ENCODE measurements around the gene SRR.
"Not testable (repeated sequence)": the region's sequence is repeated elsewhere in the genome, so short reads cannot be mapped to it uniquely, and the experiment has no call there.

SRR gene, protein sequence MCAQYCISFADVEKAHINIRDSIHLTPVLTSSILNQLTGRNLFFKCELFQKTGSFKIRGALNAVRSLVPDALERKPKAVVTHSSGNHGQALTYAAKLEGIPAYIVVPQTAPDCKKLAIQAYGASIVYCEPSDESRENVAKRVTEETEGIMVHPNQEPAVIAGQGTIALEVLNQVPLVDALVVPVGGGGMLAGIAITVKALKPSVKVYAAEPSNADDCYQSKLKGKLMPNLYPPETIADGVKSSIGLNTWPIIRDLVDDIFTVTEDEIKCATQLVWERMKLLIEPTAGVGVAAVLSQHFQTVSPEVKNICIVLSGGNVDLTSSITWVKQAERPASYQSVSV

DNA sequence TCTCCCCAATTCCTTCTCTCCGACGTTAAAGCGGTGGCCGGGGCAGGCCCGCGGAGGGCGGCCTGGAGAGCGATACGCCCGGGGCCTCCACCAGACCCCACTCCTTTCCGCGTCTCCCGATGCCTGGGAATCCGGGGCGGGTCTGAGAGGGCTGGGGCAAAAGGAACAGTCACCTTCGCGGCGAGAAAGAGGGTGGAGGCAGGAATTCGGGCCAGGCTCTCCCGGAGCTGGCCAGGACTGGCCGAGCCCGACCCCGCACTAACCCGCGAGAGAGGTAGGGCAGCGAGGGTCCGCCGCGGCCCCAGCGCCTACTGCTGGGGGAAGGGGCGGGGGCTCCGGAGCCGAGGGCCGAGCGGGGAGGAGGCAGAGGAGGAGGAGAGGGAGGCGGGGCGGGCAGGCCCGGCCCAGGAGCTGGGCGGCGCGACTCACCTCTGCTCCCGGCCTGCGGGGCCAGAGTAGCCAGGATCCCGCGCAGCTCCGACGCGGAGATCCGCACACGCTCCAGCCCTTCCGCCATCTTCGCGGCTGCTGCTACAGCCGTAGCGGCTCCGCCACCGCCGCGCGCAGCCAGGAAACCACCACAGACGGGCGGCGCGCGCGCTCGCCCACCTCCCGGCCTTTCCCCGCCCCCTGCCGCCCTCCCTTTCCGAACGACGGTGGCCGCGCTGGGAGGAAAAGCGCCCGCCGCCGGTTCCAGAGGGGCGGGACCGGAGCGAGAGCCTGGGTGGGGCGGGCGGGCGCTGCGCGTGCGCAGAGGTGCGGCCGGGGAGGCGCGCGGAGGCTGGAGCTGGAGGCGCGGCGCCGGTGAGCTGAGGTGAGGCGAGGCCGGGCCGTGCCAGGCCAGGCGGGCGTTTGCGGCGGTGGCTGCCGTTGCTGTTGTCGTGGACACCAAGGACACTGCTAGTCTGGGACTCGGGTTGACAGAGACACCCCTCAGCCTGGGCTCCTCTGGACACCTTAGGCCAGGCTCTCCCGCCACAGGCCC is at the start of gene SRR, which contains the start of gene SMG6:
TSS of gene SRR (plus strand) at position 747 of the 985 bp plus-strand sequence. CDS start 11,611 bp downstream, outside the sequence.
TSS of gene SMG6 (minus strand) at position 582 of the 985 bp plus-strand sequence. CDS start at position 517, 65 bp downstream.
- DNase-seq, result peak; percentile 27

DNA sequence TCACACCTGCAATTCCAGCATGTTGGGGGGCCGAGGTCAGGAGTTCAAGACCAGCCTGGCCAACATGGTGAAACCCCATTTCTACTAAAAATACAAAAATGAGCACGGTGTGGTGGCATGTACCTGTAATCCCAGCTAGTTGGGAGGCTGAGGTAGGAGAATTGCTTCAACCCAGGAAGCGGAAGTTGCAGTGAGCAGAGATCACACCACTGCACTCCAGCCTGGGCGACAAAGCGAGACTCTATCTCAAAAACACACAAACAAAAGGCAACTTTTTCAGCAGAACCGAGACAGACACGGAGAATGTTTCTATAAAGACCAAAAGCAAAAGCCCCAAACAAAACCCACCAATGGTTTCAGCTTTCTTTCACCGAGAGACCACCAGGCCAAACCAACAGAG is 44.9 kb upstream of the SRR start:
- not testable (repeated sequence) for DNase-seq

DNA sequence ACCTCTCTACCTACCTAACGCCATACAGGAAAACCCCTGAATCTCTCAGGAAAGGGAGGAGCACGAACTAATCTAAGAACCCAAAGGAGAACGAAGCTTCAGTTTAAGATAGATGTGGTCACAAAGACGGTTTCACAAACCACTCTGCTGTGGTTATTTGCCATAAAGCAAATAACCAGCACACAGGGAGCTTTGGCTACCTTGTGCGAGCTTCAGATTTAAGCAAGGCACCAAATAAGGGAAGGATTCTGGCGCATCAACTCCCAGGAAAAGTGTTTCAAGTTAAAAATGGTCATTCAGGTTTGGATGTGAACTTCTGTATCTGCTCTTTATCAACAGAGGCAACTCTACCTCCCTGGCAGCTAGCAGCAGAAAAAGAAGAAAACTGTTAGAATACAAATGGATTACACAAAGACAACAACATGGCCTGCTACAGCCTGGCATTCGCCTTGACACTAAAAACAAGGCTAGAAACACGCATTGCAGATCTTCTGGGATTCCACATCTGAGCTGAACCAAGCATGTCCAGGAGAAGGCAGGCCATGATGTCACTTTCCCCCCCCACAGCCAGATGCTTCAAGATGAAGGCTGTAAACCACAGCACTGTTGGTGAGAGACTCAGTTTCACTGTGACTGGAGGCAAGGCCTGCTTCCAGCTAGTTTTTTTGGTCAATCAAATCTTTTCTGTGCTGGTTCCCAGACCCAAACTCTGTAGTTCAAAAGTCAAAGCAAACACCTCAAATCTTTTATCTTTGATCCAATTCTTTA is 43.8 kb upstream of the SRR start:
- no peak for DNase-seq

DNA sequence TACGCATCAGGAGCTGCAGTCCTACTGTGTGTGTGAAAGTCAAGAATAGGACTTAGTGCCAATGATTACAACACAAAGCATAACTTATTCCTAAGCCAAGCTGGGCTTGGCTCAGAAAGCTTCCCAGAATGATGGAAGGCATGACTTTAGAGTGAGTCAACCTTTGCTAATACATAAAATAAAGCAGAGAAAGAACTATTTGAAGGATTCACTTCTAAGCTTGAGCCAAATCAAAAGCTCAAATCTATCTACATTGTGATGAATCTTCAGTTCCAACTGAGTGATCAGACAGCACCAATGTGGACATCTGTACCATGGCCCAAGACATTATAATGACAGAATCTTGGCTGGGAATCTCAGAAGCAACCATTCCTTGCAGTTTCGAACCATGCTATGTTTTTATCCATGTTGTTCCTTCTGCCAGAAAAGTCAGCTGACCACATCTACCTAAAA is 41.6 kb upstream of the SRR start:
- DNase-seq, result no peak

DNA sequence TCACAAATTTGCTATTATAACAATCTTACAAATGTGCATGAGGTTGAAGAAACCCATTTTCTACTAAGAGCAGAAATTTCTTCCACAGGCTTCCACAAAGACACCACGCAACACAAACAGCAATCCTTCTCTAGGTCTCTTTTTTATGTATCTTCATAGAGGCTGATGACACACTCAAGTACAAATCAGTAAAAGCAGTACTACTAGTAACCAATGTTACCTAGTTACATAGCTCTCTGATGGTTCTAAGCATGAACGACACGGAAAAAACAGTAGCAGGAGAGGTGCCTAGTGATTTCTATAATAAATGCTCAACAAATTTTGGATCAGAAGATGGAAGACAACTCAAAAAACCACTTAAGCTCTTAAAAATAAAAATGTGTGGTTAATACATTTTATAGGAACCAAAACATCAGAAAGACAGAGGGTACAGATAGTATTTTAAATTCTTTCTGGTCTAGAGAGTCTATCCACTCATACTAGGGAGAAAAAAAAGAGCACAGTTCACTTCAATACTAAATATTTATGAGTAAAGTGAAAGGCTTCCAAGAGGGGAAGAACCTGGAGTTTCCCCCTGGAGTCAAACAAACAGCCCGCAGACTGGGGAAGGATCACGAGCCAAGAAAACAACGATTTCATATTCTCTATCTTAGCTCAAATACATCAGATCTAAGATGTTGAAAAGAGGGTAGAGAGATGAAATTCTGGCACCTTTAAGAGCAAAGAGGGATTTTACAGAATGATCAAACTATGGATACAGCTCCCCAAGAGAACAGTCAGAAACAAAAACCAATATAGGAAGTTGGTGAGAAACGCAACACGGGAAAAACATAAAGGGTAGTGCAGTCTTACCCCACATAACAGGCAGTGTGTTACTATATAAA is 40.3 kb upstream of the SRR start:
- no peak for DNase-seq

DNA sequence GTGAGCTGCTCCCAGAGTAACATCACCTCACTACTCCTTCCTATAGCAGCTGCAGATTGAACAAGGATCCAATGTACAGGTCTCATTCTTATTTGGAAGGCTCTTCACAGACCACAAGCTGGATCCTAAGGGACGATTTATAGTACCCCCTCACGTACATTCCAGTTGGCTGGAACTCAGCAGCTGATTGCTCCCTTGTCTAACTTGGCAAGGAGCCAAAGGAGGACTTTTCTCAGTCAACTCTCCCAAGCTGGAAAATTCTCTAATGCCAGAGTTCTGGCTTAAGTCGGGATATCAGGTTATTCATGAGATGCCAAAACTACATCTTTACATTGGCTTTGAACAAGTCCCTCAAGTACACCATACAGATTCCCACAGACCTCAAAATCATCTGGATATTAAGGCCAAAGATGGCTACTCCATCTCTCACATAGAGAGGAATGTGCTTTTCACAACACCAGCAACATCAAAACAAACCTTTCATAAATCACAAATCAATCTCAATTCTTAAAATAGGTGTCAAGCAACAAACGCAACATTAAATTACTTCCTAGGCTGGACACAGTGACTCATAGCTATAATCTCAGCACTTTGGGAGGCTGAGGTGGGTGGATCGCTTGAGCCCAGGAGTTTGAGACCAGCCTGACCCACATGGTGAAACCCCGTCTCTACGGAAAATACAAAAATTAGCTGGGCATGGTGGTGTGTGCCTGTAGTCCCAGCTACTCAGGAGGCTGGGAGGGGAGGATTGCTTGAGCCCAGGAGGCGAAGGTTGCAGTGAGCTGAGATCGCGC is 39.5 kb upstream of the SRR start:
- no peak for DNase-seq

DNA sequence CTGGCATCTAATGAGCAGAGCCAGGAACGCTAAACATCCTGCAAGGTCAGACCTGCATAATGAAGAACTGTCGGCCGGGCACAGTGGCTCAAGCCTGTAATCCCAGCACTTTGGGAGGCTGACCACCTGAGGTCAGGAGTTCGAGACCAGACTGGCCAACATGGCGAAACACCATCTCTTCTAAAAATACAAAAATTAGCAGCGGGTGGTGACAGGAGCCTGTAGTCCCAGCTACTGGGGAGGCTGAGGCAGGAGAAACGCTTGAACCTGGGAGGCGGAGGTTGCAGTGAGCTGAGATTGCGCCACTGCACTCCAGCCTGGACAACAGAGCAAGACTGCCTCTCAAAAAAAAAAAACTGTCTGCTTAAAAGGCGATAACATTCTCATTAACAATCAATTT is 38.6 kb upstream of the SRR start:
- DNase-seq, result not testable (repeated sequence)

DNA sequence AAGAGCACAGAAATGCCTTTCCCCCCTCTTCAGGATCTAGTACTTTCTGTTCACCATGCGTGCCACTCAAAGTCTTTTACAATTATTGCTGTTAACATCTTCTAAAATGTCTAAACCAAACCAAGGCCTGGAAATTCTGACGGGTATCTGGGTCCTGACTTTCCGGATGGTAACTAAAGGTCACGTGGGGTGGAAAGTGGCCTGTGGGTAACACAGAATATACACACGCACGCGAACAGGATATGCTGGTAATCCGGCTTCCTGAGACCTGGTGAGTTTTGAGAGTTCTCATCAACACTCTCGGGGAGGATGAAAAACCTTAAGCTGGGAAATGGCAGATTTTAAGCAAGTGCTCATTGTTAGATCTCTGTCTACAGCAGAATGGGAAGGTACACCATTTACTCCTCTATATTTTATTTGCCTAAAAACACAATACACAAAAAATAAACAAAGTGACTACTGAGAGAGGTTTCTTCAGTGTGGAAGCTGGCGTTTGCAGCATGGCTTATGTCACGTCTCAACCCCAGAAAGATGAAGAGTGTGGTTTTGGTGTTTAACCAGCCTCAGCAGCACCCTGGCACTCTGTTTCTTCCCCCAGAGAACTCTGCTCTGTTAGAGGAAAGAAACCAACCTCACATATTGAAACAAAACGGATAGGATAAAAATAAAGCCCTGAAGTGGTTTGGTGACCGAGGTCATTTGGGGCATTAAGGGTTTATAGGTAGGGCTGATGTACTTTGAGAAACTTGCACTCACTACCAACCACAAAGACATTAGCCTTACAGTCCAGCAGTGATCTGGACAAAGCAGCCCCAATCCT is 37.5 kb upstream of the SRR start:
- peak; percentile 53 for DNase-seq

DNA sequence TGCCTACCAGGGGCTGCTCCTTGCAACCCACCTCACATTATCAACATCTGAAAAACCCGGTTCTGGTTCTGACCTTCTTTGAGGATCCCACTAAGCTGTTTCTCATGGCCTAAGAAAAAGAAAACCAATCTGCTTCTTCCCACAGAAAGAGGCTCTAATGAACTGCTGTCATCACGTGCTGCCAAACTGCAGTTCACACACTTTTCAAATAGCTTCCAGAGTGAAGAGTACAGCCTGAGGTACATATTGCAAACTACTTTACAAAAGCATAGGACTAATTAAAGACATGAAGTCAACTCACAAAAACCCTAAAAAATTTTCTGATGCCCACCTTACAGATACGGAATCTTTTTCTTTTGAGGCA is 36.9 kb upstream of the SRR start:
- no peak for DNase-seq

DNA sequence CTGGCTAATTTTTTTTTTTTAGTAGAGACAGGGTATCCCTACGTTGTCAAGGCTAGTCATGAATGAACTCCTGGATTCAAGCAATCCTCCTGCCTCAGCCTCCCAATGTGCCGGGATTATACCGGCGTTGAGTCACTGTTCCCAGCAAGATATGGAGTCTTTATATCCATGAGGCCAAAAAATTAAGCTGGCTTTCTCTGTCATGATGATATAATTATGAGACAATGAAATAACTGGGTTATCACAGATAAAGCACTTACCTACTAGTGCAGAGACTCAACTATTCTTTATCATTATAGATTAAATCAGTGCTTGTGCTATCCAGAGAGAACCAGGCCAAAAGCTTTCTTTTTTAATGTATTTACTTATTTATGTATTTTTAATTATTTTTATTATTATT is 36.4 kb upstream of the SRR start:
- no peak for DNase-seq

DNA sequence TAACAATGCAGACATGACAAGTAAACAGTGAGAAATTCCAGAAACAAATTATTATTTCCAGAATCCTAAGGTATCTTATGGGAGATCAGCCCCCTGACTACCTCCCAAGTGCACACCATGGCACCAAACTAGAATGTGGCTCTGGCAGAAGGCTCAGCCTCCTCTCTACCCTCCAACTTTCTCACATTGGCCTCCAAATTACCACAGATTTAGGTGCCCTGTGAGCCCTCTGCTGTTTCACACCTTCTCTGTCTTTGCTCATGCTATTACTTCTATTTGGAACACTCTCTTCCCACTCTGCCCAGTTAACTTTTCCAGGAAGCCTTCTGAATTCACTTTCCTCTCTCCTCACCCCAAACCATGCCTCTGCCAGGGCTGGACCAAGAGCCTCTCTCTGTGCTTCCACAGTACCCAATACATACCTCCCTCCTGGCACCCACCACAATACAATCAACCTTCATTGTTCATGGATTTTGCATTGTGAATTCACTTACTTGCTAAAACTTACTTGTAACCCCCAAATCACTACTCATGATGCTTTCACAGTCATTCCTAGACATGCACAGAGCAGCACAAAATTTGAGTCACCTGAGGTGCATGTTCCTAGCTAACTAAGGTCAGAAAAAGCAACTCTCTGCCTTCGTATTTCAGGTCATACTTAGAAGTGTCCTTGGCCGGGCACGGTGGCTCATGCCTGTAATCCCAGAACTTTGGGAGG is 31.6 kb upstream of the SRR start:
- no peak for DNase-seq

DNA sequence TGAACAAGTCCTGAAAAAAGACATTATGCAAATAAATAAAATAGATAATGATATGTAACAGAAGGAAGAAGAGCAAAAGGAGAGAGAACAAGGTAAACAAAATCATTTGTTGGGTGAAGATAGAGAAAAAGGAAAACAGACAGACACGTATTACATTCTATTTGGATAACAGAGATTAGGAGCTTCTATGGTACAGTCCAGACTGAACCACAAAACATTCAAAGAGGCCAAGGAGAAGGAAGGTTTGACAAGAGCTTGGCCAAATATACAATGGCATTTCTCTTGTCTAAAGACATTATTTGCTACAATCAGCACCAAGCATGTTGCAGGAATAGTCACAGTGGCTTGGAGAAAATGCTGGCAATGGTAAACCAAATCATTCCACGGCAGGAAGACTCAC is 29.3 kb upstream of the SRR start:
- DNase-seq, result no peak

DNA sequence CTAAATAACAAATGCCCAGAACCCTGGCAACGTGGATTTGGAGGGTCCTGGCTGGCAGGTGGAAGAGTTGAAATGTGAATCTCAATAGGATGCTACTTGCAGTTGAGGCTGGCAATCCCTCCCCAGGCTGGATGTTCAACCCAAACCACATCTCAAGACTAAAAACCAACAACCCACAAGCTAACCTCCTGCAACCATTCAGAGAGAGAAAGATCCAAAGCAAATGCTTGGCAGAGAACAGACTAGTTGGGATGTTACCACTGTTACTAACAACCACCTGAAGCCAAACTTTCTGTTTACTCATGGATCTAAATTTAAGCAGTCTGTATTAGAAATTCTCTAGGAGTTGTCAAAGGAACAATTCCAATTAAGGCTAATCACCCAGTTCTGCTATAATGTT is 28.0 kb upstream of the SRR start:
- DNase-seq, result no peak

DNA sequence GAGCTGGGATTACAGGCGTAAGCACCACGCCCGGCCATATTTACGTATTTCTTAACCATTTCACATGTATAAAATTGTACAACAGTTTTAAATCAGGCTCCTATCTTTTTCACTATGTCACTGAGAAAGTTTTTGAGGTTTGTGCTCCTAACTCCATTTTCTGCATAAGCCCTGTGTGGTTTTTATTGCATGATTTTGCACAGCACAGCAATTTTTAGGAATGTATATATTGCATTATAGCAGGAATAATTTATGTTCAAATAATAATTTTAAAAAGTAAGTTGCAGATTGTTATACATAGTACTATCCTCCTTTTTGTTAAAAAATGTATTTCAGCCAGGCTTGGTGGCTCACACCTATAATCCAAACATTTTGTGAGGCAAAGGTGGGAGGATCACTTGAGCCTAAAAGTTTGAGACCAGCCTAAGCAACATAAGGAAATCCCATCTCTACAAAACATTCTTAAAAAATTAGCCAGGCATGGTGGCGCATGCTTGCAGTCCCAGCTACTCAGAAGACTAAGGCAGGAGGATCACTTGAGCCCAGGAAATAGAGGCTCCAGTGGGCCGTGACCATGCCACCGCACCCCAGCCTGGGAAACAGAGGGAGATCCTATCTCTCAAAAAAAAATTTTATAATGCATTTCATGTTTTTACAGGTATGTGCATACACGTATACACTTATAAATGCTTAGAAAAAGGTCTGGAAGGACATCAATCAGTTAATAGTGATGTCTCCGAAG is 26.1 kb upstream of the SRR start:
- DNase-seq, result no peak

DNA sequence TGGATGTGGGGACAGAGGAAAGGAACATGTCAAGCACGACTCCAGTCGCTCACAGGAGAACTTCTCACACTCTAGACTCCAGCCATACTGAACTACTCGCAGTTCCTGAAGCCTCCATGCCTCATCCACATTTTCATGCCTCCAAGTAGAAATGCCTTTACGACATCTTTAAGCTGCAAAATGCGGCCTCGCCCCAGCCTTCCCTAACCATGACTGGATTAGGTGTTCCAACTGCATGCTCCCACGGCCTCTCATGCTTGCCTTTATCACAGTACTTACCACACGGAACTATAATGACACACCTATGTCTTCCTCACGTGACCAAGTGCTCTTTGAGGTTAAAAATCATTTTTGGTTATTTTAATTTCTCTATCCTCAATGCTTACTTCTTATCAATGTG is 24.0 kb upstream of the SRR start:
- DNase-seq, result no peak

DNA sequence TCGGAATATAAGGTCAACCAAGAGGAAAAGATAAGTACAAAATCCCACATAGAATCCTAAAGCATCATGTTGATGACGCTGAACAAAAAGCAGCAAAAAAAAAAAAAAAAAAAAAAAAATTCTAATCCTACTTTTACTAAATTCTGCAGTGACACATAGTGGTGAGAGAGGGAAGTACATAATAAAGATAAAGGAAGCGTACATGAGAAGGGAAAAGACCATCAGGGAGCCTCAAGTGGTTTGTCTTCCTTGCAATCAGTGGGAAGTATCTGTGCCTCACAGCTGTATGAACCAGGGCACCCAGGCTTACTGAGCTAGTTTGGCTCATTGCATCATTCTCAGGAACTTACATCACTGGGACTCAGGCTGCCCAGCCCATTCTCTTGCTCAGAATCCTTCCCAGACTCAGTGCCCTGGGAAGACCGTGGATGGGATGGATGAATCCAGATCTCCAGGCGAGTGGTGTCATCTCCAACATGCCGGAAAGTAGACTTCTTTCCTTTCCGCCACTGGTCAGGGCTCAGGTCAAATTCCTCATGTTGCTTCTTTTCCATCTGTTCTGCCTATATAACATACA is 21.4 kb upstream of the SRR start:
- DNase-seq, result peak; percentile 84

DNA sequence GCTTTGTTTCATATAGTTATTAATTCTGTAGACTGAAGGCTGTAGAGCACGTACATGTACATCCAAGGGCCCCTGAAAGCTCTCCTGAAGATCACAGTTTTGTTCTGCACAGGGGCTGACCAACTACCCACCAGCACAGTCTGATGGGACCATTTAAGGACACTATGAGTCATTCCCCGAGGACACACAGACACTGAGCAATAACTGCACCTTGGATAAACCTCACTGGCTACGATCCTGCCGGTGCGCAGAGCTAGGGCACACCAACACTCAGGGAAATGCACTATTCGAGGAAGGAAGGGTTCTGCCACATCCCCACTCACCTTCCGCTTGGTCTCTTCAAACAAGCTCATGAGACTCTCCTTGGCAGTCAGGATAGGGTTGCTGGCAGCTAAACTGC is 20.4 kb upstream of the SRR start:
- no peak for DNase-seq

DNA sequence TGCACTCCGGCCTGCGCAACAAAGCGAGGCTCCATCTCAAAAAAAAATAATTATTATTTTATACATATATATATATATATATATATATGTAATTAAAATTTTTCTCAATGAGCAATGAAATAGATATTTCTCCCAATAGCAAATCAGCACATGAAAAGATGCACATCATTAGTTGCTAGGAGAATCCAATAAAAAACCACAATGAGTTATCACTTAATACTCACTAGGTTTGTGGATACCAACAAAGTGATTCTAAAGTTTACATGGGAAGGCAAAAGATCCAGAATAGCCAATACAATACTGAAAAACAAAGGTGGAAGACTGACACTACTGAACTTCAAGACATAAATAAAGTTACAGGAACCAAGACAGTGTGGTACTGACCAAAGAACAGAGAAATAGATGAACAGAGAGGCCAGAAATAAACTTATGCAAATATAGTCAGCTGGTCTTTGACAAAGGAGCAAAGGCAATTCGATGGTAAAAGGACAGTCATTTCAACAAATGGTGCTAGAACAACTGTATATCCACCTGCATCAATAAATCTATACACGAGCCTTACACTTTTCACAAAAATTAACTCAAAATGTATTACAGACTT is 13.8 kb upstream of the SRR start:
- DNase-seq, result no peak

All from GF-D8 (cell line).